Neutrophil (primary cell): ENCODE data around the gene ARFGAP2.

ENCODE experiments used
- H3K27ac ChIP-seq: fragments of 200-600 bp; sonication (generic); 2 replicates; pipeline ENCODE4 v1.5.1; 2016; ENCODE audit warnings: mild to moderate bottlenecking, moderate library complexity
- H3K27me3 ChIP-seq: fragments of 200-600 bp; sonication (generic); 2 replicates; pipeline ENCODE4 v1.6.0; 2016; ENCODE audit warnings: mild to moderate bottlenecking
- H3K36me3 ChIP-seq: fragments of 200-600 bp; sonication (generic); 2 replicates; pipeline ENCODE4 v1.5.1; 2017
- H3K4me1 ChIP-seq, 2 experiments: fragments of 200-600 bp in 1 of 2; sonication (generic) in 1 of 2; 1 replicate in 1 of 2; 2 replicates in 1 of 2; pipeline versions ENCODE4 v1.5.1 to v1.6.1; 2013 to 2016; ENCODE audit warnings: low read depth in 1 of 2, low read length in 1 of 2, mild to moderate bottlenecking in 1 of 2, moderate library complexity in 1 of 2; ENCODE audit not compliant: control insufficient read depth in 1 of 2, insufficient read depth in 1 of 2
- H3K4me3 ChIP-seq, 2 experiments: fragments of 200-600 bp in 1 of 2; sonication (generic) in 1 of 2; 1 replicate in 1 of 2; 2 replicates in 1 of 2; pipeline ENCODE4 v1.5.1; 2013 to 2016; ENCODE audit warnings: low read depth in 1 of 2, low read length in 1 of 2, mild to moderate bottlenecking in 1 of 2, moderate library complexity in 1 of 2
- H3K9me3 ChIP-seq: fragments of 200-600 bp; sonication (generic); 2 replicates; pipeline ENCODE4 v1.5.1; 2016
- CTCF ChIP-seq: fragments of 200-600 bp; sonication (generic); IDR thresholded peaks from 2 replicates; pipeline ENCODE4 v1.5.1; 2016; ENCODE audit warnings: antibody characterized with exemption

The ARFGAP2 gene

GRCh38 chr11:47158242-47158641, 18.4 kb downstream of the ARFGAP2 start:
- Histone ChIP-seq H3K4me3 (no peak overlapping the region), H3K4me1 (no peaks in the 10 kb centered on the region), H3K9me3 (no peaks in the 10 kb centered on the region), H3K27ac (no peak overlapping the region), H3K36me3 (peaks cover 20% of the 10 kb centered on the region), H3K27me3 (peaks cover 17% of the 10 kb centered on the region)
- TF ChIP-seq CTCF = no peak

GRCh38 chr11:47157805-47158204, 18.9 kb downstream of the ARFGAP2 start:
- no peaks in the 10 kb centered on the region for H3K4me1 ChIP-seq
- no peaks in the 10 kb centered on the region for H3K9me3 ChIP-seq
- peaks cover 18% of the 10 kb centered on the region for H3K36me3 ChIP-seq

GRCh38 chr11:47156951-47157350, 19.7 kb downstream of the ARFGAP2 start:
- Histone ChIP-seq H3K4me1 (no peaks in the 10 kb centered on the region), H3K27me3 (peaks cover 17% of the 10 kb centered on the region), H3K27ac (no peak overlapping the region), H3K36me3 (peaks cover 9% of the 10 kb centered on the region), H3K9me3 (no peaks in the 10 kb centered on the region), H3K4me3 (no peak overlapping the region)
- TF ChIP-seq CTCF = no peak

More at GRCh38 chr11:47157805-47158204, 18.9 kb downstream of the ARFGAP2 start:
- Histone ChIP-seq H3K4me3 (no peak overlapping the region), H3K27ac (no peak overlapping the region), H3K27me3 (peaks cover 17% of the 10 kb centered on the region)
- TF ChIP-seq CTCF = no peak

- no peak for TF ChIP-seq CTCF
- Histone ChIP-seq H3K27ac (no peak overlapping the region), H3K9me3 (no peaks in the 10 kb centered on the region), H3K4me3 (no peak overlapping the region), H3K4me1 (no peaks in the 10 kb centered on the region), H3K27me3 (peaks cover 17% of the 10 kb centered on the region), H3K36me3 (peaks cover 5% of the 10 kb centered on the region)
Observed at GRCh38 chr11:47156333-47156732, 20.3 kb downstream of the ARFGAP2 start.

GRCh38 chr11:47155879-47156278, 20.8 kb downstream of the ARFGAP2 start:
- Histone ChIP-seq H3K4me3 (no peak overlapping the region), H3K4me1 (no peaks in the 10 kb centered on the region), H3K9me3 (no peaks in the 10 kb centered on the region), H3K27me3 (peaks cover 17% of the 10 kb centered on the region), H3K36me3 (peaks cover 5% of the 10 kb centered on the region), H3K27ac (no peak overlapping the region)
- TF ChIP-seq CTCF = no peak
